Activated naive CD4-positive, alpha-beta T cell treated with Interleukin-2 at 50 U/mL for 16 hours (primary cell): ENCODE measurements around the gene STYXL1.

ENCODE experiments used
- DNase-seq: peaks from one replicate; pipeline ENCODE4 v3.0.0-alpha.2; 2020

Gene STYXL1

DNA sequence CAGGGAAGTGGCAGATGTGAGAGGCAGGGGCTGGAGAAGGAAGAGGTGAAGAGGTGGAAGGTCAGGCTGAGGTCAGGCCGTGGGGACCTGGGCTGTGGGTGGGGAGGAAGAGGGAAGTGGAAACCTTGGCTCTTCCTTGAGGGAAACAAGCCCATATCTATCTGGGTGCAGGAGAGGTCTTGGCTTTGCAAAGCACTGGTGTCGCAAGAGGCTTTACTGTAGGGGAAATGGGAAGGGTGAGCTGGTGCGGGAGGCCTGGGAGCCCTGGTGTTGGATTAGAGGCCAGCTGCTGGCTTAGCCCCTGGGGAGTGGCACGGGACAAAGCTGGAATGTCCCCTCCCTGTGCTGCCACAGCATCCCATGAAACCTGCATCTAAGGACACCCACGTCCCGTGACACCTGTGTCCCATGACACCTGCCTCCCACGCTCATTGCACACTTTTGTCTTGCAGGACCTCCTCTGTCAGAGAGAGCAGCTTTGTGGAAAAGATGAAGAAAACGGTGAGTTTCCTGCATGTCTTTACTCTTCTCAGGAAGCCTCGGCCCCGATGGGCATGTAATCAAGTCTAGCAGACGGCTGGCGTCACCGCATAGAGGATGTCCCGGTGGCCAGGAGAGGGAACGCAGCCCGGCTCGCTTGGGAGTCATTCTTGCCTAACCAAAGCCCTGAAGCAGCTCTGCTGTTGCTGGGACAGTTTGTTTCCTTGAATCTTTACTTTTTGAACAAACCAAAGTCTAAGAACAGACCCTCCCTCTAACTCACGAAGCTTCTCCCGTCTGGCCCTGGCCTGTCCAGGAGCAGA lies 75.6 kb downstream of the STYXL1 start:
- DNase-seq = no peak

DNA sequence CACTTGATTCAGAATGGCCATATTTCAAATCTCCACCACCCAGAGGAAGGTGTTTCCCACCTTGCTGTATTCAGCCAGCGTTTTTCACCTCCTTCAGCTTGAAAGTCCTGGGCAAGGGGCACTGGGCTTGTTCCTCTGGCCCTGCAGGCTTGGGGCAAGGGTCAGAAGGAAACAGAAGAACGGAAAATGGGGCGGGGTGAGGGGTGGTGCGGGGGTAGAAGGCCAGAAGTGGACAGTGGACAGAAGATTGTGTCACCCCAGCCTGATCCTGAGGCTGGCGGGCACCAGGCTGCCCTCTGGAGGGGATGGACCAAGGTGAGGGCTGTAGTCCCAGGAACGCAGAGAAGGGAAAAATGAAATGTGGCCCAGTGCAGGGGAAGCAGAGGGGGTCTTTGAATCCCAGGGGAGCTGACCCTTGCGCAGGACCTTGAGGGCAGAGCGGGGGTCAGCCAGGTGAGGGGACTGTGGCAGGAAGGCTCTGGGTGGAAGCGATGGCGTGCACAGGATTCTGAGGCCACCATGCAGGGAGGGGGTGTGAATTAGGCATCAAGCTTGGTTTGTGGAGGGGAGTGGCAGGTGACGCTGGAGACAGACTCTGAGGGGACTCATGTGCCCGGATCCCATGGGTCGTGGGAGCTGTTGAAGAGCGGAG lies 76.4 kb downstream of the STYXL1 start:
- DNase-seq = no peak

DNA sequence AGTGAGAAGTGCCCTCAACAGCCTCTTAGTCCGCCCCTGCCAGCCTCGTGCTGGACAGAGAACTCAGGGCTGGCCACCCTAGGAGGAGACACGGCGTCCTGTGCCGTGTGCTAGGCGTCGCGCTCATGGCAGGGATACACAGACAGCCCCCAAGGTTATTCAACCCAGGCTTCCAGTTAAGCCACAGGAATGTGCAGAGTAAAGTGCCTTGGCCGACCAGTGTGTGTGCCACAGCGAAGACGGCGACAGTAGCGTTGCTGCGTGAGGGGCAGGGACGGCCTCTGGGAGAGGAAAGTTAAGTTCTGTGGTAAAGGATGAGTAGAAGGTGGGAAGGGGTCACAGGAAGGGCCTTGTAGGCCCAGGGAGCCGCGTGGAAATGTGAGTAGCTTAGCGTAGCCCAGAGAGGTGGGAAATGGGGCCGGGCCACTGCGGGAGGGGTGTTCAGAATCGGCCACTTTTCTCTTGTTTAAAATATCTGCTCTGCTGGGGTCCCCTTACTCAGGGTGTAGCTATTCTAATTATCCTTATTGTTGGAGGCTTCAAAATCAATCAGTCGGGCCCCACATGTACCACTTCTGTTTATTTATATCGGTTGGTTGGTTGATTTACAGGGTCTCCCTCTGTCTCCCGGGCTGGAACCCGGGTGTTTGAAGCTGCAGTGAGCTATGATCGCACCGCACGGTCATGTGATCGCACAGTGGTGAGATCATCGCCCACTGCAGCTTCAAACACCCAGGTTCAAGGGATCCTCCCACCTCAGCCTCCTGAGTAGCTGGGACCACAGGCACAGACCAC lies 77.9 kb downstream of the STYXL1 start:
- DNase-seq = no peak

DNA sequence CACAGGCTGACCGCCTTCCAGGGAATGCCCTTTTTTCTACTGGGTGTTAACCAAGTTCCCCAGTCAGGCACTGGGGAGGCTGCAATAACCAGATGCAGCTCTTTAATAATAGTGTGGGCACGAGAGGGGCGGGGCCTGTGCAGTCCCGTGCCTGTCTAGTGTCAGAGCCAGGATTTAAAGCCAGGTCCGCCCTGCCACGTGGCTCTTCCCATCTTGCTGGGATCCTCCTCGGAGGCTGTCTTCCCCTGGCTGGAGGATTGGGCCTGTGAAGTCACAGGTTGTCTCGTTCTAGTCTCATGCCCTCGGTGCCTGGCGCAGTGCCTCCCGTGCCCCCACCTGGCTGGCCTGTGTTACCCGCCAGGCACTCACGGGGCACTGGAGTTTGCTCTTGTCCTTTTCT lies 78.6 kb downstream of the STYXL1 start:
- no peak for DNase-seq

DNA sequence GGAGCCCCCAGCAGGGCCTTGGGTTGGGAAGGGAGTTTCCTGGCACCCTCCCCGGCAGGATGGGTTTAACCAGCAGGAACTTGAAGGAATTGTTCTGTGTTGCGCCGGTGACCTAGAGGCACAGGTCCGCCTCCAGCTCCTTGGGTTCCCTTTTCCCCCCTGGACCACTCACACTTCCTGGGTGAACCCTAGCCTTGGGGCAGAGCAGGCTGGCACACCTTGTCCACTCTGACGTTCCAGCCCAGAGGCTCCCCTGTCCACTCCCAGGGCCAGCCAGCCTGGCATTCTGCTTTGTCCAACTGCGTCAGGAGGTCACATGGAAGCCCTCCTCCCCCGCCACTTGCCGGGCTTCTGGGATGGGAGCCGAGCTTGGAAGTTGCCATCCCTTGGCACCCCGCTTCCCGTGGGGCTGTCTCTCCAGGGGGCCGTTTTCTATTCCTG lies 79.2 kb downstream of the STYXL1 start:
- DNase-seq = no peak

DNA sequence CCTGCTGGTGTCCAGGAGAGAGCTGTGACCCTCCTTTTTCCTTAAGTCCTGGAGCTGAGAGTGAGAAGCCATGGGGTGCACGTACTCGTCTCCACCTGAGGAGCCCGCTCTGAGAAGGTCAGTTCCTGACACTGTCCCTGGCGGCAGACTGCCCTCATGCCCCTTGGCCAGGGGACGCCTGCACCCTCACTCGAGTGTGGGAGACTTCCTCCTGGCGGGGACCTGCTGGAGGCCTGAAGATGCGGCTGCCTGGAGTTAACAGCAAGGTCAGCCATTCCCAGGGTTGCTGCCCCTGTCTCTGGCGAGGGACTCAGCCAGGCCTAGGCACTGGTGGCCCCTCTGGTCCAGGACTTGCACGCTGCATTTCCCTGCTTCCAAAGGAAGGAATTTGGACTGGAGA lies 79.8 kb downstream of the STYXL1 start:
- DNase-seq = no peak

DNA sequence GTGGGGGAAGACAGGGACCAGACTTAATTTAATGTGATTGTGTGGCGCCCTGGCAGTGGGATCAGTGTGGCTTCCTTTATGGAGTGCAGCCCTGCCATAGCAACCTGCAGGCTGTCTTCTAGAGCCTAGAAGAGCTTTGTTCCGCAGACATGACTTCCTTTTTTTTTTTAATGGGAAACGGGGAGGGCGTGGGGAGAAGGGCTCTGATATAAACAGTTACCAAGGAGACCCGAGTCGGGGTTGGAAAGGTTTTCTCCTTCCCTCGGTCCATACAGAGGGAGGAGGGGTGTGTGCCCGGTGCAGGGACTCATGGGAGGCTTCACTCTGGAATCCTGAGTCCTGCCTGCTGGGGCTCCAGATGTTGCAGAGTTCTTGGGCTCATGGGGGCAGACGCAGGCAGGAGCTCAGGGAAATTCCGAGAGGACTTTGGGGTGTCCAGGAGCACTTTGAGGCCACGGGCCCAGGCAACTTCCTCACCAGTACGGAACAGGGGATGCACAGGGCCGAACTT lies 80.3 kb downstream of the STYXL1 start:
- no peak for DNase-seq

DNA sequence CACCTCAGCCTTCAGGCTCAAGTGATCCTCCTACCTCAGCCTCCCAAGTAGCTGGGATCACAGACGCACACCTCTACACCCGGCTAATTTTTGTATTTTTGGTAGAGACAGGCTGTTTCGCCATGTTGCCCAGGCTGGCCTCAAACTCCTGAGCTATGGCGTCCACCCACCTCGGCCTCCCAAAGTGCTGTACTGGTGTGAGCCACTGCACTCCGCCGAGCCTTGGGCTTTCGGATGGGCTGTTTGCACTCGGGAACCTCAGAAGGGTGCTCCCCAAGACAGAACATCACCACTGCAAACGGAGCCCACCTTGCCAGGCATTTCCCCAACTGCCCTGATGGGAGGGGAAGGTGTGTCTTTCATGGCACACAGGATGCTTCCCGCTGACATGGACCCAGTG lies 80.7 kb downstream of the STYXL1 start:
- no peak for DNase-seq

DNA sequence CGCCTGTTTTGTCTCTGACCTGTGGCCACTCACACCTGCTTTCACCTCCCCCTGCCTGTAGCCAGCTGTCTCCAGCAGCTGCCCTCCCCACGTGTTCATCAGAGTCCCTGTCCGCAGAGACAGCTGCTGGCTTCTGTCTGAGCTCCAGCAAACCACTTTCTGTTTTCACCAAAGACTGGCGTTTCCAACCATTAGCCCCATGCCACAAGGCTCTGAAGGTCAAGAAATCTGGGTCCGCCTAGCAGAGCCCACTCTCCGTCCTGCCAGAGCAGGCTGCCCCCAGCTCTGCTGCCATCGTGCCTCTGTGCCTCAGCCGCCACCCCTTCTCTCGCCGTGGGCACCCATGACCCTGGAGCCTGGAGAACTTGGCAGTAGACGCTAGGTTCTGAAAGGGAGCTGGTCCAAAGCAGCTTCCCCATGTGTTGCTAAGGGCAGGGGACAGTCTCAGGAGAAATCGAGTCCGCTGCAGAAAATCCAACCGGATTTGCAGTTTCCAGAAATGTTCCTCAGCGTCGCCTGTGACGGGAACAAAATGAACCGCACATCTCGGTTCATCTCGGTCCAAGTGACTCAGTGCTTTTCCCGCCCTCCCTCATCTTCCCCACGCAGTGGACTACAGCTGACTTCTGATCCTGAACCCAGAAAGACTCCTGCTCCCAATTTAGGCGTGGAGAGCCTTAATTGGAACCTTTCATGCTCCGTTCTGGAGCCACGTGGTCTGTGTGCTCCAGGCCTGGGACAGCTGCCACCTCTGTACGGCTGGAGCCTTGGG lies 81.4 kb downstream of the STYXL1 start:
- DNase-seq = no peak

DNA sequence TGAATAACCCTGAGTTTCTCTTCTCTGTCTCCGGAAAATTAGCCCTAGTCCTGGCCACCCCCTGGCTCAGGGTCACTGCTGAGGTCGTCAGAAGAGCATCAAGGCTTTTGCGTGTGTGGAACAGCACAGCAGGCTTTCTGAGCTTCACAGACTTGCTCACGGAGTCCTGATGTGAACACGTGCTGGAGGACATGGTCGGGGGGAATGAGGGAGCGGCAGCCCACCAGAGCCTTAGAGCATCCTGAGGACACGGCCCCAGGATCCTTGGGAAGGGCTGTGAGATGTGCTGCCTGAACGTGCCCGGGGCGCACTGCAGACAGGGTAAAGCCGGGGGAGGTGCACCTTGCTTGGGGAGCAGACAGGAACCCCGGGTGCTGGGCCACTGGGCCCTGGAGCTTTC lies 82.2 kb downstream of the STYXL1 start:
- DNase-seq = no peak

DNA sequence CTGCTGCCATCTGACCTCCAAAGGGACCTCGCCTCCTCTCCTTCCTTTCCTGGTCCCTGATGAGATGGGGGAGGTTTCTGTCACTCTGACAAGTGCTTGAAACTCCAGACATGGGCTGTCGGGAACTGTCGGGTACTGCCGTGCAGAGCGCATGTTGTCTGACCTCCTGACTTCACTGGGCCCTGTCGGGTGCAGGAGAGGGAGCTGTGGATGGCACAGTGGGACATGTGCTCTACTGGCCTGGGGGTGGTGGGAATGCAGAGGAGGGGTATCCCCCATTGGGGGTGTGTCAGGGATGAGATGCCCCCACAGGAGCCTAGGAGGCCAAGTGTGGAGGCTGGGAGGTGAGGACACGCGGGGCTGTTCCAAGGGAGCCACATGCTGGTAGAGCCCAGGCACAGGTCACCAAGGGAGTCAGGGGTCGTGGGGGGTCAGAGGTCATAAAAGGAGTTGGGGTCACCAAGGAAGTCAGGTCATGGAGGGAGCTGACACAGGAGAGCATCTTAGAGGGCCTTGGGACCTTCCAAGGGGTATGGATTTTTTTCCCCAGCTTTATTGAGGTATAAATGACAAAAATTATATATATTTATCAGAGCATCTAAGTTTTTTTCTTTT lies 84.3 kb downstream of the STYXL1 start:
- DNase-seq = no peak

DNA sequence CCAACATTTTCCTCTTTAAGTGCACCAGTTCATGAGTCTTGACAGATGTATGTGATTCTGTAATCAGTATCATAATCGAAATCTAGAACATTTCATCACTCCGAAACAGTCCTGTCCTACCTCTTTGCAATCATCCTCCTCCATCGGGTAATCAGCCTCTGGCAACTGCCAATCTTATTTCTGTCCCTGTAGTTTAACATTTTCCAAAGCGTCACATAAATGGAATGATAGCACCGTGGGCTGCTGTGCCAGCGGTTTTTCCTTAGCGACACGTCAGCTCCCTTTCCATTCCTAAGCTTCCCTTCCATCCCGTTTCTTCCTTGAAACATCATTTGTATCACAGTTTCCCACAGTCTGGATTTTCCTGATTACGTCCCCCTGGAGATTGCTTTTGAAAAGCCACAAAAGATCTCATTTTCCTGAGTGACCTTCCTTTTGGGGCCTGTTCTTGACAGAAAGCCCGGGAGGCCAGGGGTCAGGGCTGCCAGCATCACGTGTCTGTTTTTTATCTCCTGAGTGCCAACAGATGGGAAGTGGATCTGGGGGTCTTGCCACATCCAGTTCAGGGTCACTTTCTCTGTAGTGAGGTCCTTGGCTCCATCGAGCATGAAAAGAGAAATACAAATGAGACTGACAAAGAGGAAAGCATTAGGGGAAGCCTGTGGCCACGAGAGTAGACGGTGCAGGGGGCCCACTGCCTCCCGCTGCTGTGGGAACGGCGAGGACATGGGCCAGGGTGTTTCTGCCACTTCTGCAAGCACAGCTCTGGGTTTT lies 85.0 kb downstream of the STYXL1 start:
- DNase-seq = no peak

DNA sequence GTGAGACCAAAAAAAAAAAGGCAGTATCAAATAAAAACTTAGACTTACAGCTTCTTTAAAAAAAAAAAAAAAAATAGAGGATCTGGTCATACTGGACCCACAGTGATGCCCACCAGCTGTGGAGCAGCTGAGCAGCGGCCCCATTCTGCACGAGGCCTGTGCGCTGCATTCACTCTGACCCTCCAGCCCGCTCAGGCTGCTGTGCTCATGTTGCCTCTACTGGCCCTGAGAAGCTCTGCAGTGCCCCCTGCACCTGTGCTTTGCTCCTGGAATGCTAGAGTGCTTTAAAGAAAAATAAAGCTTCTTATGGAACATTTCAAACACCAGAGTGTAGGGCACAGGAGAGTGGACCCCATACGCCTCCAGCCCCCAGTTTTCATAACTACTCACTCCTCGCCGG lies 86.6 kb downstream of the STYXL1 start:
- no peak for DNase-seq

DNA sequence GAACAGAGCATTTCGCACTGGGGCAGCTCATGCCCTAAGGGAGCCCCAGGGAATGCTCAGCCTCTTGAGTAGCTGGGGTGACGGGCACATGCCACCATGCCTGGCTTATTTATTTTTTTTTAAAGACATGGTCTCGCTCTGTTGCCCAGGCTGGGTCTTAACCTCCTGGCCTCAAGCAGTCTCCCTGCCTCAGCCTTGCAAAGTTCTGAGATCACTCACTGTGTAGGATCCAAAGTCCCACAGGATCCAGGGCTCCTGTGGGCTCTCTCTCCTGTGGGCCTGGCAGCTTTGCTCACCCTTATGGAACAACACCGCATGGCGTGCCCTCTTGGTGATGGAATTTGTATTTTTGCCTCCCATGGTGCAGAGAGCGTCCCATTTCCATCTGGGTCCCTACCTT lies 87.4 kb downstream of the STYXL1 start:
- no peak for DNase-seq

DNA sequence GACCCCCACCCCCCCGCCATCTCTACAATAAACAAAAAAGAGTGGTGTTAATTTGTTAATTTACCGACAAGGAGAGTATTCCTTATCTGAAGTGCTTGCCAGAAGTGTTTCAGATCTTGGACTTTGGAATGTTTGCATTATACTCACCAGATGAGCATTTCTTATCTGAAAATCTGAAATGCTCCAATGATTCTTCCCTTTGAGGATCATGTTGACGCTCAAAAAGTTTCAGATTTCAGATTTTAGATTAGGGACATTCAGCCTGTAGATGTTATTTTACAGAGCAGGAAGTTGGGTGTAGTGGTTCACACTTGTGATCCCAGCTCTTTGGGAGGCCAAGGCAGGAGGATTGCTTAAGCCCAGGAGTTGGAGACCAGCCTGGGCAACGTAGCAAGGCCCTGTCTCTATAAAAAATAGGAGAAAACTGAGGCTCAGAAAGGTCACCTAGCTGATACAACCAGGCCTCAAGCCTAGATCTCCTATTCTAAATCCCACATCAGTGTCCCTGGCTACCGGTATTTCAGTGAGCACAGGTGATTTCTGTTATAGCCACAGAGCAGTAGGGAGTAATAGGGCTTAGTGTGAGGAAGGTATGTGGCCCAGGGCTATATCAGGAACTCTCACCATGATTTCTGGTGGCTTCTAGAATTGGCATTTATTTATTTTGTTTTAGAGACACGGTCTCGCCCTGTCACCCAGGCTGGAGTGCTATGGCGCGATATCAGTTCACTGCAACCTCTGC lies 88.8 kb downstream of the STYXL1 start:
- DNase-seq = no peak

DNA sequence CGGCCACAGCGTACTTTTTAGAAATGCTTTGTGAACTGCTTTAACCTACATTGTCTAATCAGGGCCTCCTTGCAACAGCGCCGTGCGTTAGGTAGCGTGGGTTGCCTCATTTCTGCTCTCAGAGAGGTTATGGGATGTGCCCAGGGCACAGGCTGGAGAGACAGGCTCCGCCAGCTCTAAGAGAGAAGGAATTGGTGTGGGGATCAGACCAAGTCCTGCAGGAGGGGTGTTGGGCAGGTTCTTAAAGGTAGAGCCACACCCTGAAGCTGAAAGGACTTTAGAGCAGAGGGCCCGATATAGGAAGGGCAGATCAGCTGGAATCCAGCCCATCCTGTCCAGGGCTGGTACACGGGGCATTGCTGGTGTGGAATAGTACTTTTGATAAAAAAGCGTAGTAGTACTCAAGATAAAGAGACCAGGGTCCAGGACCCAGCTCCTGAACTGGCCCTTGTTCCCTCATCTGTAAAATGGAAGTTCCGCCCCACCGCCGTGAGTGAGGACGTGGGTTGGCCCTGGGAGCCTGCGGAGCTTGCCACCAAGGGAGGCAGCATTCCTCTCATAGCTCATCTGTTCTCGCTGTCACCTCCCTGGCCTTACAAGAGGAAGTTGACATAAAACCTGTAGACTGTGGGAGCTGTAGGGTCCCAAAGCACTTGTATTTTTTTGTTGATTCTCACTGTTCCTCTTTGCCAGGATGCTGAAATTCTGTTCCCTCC lies 90.6 kb downstream of the STYXL1 start:
- DNase-seq = no peak

DNA sequence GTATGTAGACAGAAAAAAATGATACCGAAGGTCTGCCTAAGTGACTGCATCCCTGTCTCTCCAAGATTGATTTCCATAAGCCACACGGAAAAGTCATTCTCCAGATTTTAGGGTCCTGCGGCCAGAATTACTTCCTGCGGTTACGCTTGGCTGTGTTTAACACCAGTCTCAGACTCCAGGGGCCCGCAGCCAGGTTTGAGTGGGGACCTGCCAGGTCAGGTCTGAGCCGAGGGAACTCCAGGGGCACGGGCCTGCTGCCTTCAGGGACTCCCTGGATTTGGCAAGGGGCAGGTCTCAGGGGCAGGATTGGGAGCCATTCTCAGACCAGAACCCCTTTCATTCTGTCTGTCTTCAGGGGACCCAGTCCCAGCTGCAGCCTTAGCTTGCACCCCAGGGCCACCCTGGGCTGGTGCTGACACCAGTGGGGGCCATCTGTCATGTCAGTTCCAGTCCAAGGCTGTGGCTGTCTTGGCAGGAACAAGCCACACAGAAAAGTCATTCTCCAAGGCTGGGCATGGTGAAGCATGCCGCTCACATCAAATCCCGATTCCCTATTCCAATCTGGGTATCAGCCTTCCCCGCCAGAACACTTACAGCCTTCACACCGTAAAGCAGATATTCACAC lies 92.4 kb downstream of the STYXL1 start:
- no peak for DNase-seq

DNA sequence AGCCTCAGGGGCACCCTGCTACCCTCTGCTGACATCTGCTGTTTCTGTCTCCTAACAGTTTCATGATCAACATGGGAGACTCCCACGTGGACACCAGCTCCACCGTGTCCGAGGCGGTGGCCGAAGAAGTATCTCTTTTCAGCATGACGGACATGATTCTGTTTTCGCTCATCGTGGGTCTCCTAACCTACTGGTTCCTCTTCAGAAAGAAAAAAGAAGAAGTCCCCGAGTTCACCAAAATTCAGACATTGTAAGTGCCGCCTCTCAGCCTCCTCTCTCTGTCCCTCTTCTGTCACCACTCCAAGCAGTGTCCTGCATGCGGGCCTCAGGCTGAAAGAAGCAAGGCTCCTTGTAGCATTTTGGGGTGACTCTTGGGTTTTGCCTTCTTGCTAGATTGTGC lies 93.9 kb downstream of the STYXL1 start:
- no peak for DNase-seq

DNA sequence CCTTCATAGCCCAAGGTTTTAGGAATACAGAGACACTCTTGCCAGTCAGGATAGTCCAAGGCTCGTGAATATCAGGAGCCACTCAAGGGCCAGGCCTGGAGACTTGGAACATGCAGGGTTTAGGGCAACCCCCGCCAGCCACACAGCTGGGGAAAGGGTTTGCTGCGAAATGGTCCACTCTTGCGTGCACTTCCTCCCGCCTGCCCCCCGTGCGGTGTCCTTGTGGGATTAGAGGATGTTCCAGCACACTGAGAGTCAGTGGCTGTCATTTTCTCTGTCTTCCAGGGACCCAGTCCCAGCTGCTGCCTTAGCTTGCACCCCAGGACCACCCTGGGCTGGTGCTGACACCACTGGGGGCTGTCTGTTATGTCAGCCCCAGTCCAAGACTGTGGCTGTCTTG lies 94.4 kb downstream of the STYXL1 start:
- no peak for DNase-seq

DNA sequence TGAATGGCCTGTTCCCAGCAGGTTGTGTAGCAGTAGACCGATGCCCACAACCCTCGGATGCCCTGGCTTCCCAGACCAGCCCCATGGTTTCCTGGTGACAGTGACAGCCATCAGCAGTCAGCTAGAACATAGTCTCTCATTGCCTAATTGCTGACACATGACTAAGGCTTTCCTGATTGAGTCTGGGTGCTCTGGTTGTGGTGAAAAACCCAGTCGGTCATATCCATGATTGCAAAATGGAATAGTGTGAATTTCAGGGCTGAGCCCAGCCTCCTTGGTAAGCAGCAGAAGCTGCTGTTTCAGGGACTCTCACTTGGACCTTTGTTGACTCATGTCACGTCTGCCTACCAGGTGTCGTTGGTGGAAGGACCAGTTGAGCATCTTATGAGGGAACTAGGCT lies 96.3 kb downstream of the STYXL1 start:
- DNase-seq = no peak
